ENCODE data around the gene GCNT2. TPM values are rescaled to one million over a fixed set of nuclear protein-coding genes. Genes with fewer than 3 reads are reported as not detected.
A peak's percentile ranks its signal among the peaks of the same experiment; 100 is the strongest.
"Not testable (repeated sequence)": the region's sequence is repeated elsewhere in the genome, so short reads cannot be mapped to it uniquely, and the experiment has no call there.

Gene GCNT2
- polyA plus RNA-seq, 6 donors from 2014 or later, result 3.7 to 8.9 (median 5.9) TPM

GRCh38 chr6:10522929-10523573 is 1.9 kb downstream of the GCNT2 start:
- DNase-seq (no peak), ATAC-seq (ENCODE audit: low read depth in 2 of 2) (no peak)
- Mint-ChIP-seq H3K4me1 (peaks cover 2 to 43% (median 42%) of the 10 kb centered on the region in 3 donors), H3K4me3 (peak overlapping the region in 3 of 8 donors; percentile 16 to 77 (median 53)), H3K9me3 (no peaks in the 10 kb centered on the region), H3K27me3 (peaks cover 0 to 5% (median 0%) of the 10 kb centered on the region in 3 donors), H3K27ac (no peak overlapping the region), H3K36me3 (no peaks in the 10 kb centered on the region)

GRCh38 chr6:10526156-10526555 is 5.0 kb downstream of the GCNT2 start:
- H3K4me1 Mint-ChIP-seq, result peaks cover 17 to 60% (median 58%) of the 10 kb centered on the region in 3 donors
- peak overlapping the region in 1 of 8 donors; percentile 93 for H3K4me3 Mint-ChIP-seq
- DNase-seq (no peak), ATAC-seq (ENCODE audit: low read depth in 2 of 2) (no peak)
- no peaks in the 10 kb centered on the region for H3K36me3 Mint-ChIP-seq
- no peaks in the 10 kb centered on the region for H3K27me3 Mint-ChIP-seq
- no peak overlapping the region for H3K27ac Mint-ChIP-seq
- H3K9me3 Mint-ChIP-seq, result no peaks in the 10 kb centered on the region

GRCh38 chr6:10528158-10528981 is 7.2 kb downstream of the GCNT2 start:
- no peaks in the 10 kb centered on the region for H3K36me3 Mint-ChIP-seq
- no peaks in the 10 kb centered on the region for H3K27me3 Mint-ChIP-seq
- no peaks in the 10 kb centered on the region for H3K9me3 Mint-ChIP-seq
- peaks cover 34 to 69% (median 66%) of the 10 kb centered on the region in 3 donors for H3K4me1 Mint-ChIP-seq
- peak overlapping the region; percentile 65 to 97 (median 91) for H3K27ac Mint-ChIP-seq
- DNase-seq (peak; percentile 50), ATAC-seq (ENCODE audit: low read depth in 2 of 2) (peak; percentile 38 to 49)
- peak overlapping the region; percentile 87 to 99 (median 95) for H3K4me3 Mint-ChIP-seq

GRCh38 chr6:10529231-10529801 is 8.2 kb downstream of the GCNT2 start:
- no peaks in the 10 kb centered on the region for H3K9me3 Mint-ChIP-seq
- no peaks in the 10 kb centered on the region for H3K27me3 Mint-ChIP-seq
- peak overlapping the region; percentile 65 to 97 (median 91) for H3K27ac Mint-ChIP-seq
- no peak for DNase-seq
- no peak for ATAC-seq (ENCODE audit: low read depth in 2 of 2)
- H3K4me3 Mint-ChIP-seq, result peak overlapping the region; percentile 87 to 99 (median 95)
- no peaks in the 10 kb centered on the region for H3K36me3 Mint-ChIP-seq
- peaks cover 40 to 71% (median 69%) of the 10 kb centered on the region in 3 donors for H3K4me1 Mint-ChIP-seq

GRCh38 chr6:10529828-10530374 is 8.8 kb downstream of the GCNT2 start:
- not testable (repeated sequence) for H3K27me3 Mint-ChIP-seq; DNase-seq; H3K9me3 Mint-ChIP-seq; H3K36me3 Mint-ChIP-seq; ATAC-seq (ENCODE audit: low read depth in 2 of 2)
- Mint-ChIP-seq H3K4me1 (peaks cover 45 to 70% (median 69%) of the 10 kb centered on the region in 3 donors), H3K4me3 (peak overlapping the region; percentile 87 to 99 (median 95)), H3K27ac (peak overlapping the region; percentile 65 to 97 (median 91))

GRCh38 chr6:10531503-10531902 is 10.4 kb downstream of the GCNT2 start:
- no peaks in the 10 kb centered on the region for H3K9me3 Mint-ChIP-seq
- H3K27me3 Mint-ChIP-seq, result no peaks in the 10 kb centered on the region
- H3K27ac Mint-ChIP-seq, result peak overlapping the region; percentile 74 to 96 (median 92)
- peak; percentile 42 to 47 for ATAC-seq (ENCODE audit: low read depth in 2 of 2)
- DNase-seq, result peak; percentile 58
- peak overlapping the region; percentile 73 to 94 (median 87) for H3K4me3 Mint-ChIP-seq
- peaks cover 55 to 84% (median 77%) of the 10 kb centered on the region in 3 donors for H3K4me1 Mint-ChIP-seq
- no peaks in the 10 kb centered on the region for H3K36me3 Mint-ChIP-seq

- H3K4me1 Mint-ChIP-seq, result peaks cover 57 to 89% (median 80%) of the 10 kb centered on the region in 3 donors
- DNase-seq (no peak), ATAC-seq (ENCODE audit: low read depth in 2 of 2) (no peak)
- no peaks in the 10 kb centered on the region for H3K9me3 Mint-ChIP-seq
- peak overlapping the region; percentile 73 to 94 (median 87) for H3K4me3 Mint-ChIP-seq
- no peaks in the 10 kb centered on the region for H3K36me3 Mint-ChIP-seq
- no peaks in the 10 kb centered on the region for H3K27me3 Mint-ChIP-seq
- H3K27ac Mint-ChIP-seq, result peak overlapping the region; percentile 63 to 96 (median 92)
These were observed 10.8 kb downstream of the GCNT2 start for GRCh38 chr6:10531942-10532341.

GRCh38 chr6:10532392-10532791 is 11.2 kb downstream of the GCNT2 start:
- H3K27ac Mint-ChIP-seq, result peak overlapping the region; percentile 63 to 99 (median 92)
- H3K4me1 Mint-ChIP-seq, result peaks cover 61 to 93% (median 83%) of the 10 kb centered on the region in 3 donors
- ATAC-seq (ENCODE audit: low read depth in 2 of 2), result no peak
- no peak for DNase-seq
- no peaks in the 10 kb centered on the region for H3K9me3 Mint-ChIP-seq
- no peaks in the 10 kb centered on the region for H3K36me3 Mint-ChIP-seq
- H3K4me3 Mint-ChIP-seq, result peak overlapping the region; percentile 73 to 94 (median 87)
- H3K27me3 Mint-ChIP-seq, result no peaks in the 10 kb centered on the region

- Mint-ChIP-seq H3K4me1 (peaks cover 60 to 94% (median 84%) of the 10 kb centered on the region in 3 donors), H3K4me3 (peak overlapping the region; percentile 73 to 95 (median 86)), H3K27me3 (no peaks in the 10 kb centered on the region), H3K27ac (peak overlapping the region; percentile 84 to 100 (median 94)), H3K36me3 (no peaks in the 10 kb centered on the region), H3K9me3 (no peaks in the 10 kb centered on the region)
- DNase-seq, result peak; percentile 60
- ATAC-seq (ENCODE audit: low read depth in 2 of 2), result peak; percentile 32 to 44
These were observed 13.2 kb downstream of the GCNT2 start for GRCh38 chr6:10534419-10534762.

- no peak for ATAC-seq (ENCODE audit: low read depth in 2 of 2)
These were observed 14.0 kb downstream of the GCNT2 start for GRCh38 chr6:10535193-10535592.

GRCh38 chr6:10537726-10538125 is 16.6 kb downstream of the GCNT2 start:
- ATAC-seq (ENCODE audit: low read depth in 2 of 2) (no peak), DNase-seq (no peak)
- H3K4me3 Mint-ChIP-seq, result peak overlapping the region in 3 of 8 donors; percentile 11 to 39 (median 25)
- H3K4me1 Mint-ChIP-seq, result peaks cover 64 to 92% (median 83%) of the 10 kb centered on the region in 3 donors
- no peaks in the 10 kb centered on the region for H3K27me3 Mint-ChIP-seq
- H3K36me3 Mint-ChIP-seq, result peaks cover 0 to 12% of the 10 kb centered on the region in 2 donors
- H3K27ac Mint-ChIP-seq, result peak overlapping the region; percentile 54 to 88 (median 71)
- no peaks in the 10 kb centered on the region for H3K9me3 Mint-ChIP-seq

More at GRCh38 chr6:10535193-10535592, 14.0 kb downstream of the GCNT2 start:
- H3K4me3 Mint-ChIP-seq, result peak overlapping the region; percentile 73 to 95 (median 86)
- no peak for DNase-seq
- no peaks in the 10 kb centered on the region for H3K27me3 Mint-ChIP-seq
- no peaks in the 10 kb centered on the region for H3K36me3 Mint-ChIP-seq
- H3K4me1 Mint-ChIP-seq, result peaks cover 62 to 95% (median 87%) of the 10 kb centered on the region in 3 donors
- H3K9me3 Mint-ChIP-seq, result no peaks in the 10 kb centered on the region
- H3K27ac Mint-ChIP-seq, result peak overlapping the region; percentile 84 to 100 (median 94)

- H3K27me3 Mint-ChIP-seq, result no peaks in the 10 kb centered on the region
- peaks cover 57 to 69% (median 64%) of the 10 kb centered on the region in 3 donors for H3K4me1 Mint-ChIP-seq
- ATAC-seq (ENCODE audit: low read depth in 2 of 2), result no peak
- peak overlapping the region; percentile 63 to 94 (median 82) for H3K27ac Mint-ChIP-seq
- H3K9me3 Mint-ChIP-seq, result no peaks in the 10 kb centered on the region
- DNase-seq, result no peak
- peaks cover 0 to 12% of the 10 kb centered on the region in 2 donors for H3K36me3 Mint-ChIP-seq
- H3K4me3 Mint-ChIP-seq, result peak overlapping the region in 6 of 8 donors; percentile 11 to 69 (median 52)
These were observed 19.1 kb downstream of the GCNT2 start for GRCh38 chr6:10540073-10540746.

Data from naive B cell (primary cell).